NCI-H226 (cell line): ENCODE measurements around the gene CHTOP.
A peak's percentile ranks its signal among the peaks of the same experiment; 100 is the strongest.
"Not testable (repeated sequence)": the region's sequence is repeated elsewhere in the genome, so short reads cannot be mapped to it uniquely, and the experiment has no call there.

Experiments
- DNase-seq: peaks from one replicate; pipeline ENCODE4 v3.0.0-alpha.2; 2015

Gene CHTOP

DNA sequence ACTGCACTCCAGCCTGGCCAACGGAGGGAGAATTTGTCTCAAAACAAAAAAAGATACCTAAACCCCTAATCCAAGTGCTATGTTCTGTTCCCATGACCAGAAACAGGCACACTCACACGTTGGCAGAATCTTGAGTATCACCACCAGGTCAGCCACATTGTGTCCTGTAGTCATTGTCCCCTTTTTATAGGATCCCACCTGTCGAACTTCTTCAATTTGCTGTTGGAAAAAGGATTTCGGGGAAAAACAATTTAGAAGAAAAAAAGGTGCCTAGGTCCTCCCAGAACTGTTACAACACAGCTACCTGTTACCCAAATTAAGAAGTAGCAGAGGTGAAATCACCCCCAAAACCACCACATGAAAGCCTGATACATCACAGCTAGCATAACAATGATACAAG is 33.6 kb downstream of the CHTOP start:
- DNase-seq = no peak

DNA sequence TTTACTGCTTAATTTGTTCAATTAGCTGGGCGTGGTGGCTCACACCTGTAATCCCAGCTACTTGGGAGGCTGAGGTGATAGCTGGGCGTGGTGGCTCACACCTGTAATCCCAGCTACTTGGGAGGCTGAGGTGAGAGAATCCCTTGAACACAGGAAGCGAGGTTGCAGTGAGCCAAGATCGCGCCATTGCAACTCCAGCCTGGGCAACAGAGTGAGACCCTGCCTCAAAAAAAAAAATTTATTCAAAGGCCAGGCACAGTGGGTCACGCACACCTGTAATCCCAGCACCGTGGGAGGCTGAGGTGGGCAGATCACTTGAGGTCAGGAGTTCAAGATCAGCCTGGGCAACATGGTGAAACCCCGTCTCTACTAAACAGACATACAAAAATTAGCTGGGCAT is 34.8 kb downstream of the CHTOP start:
- DNase-seq = not testable (repeated sequence)

DNA sequence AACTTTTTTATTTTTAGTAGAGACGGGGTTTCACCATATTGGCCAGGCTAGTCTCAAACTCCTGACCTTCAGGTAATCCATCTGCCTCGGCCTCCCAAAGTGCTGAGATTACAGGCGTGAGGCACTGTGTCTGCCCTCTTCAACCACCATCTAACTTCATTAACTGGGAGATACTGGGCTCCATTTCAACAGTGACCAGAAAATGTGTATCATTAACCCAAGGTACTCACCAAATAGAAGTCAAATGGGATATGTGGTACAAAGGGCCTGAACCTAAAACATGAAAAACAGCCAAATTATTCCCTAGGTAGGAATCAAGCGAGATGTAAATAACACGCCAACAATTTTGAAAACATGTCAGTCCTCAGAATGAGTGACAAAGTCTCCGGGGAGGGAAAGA is 35.7 kb downstream of the CHTOP start:
- DNase-seq = no peak

DNA sequence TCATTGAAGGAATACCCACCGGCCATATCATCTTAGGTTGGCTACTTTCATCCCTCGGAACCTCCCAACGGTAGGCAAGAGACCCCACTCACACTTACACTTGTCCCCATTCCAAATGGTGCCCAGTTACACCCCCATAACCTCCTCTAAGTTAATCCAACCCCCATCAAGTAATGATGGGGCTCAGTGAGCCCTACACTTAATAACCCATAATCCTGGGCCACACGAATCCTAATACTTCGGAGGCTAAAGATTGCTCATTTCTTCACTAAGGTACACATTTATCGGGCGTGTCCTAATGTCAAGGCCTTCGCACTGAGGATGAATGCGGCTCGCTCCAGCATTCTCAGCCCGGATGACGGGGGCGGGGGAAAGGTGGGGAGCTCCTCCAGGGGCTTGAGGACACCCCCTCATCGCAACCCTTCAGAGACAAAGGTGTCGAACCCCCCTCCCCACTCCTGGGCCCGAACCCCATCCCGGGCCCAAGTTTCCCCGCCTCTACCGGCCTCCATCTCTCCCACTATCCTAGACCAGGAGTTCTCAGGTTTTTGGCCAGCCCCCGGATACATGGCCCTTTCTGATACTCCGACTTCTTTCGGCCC is 36.5 kb downstream of the CHTOP start:
- no peak for DNase-seq

DNA sequence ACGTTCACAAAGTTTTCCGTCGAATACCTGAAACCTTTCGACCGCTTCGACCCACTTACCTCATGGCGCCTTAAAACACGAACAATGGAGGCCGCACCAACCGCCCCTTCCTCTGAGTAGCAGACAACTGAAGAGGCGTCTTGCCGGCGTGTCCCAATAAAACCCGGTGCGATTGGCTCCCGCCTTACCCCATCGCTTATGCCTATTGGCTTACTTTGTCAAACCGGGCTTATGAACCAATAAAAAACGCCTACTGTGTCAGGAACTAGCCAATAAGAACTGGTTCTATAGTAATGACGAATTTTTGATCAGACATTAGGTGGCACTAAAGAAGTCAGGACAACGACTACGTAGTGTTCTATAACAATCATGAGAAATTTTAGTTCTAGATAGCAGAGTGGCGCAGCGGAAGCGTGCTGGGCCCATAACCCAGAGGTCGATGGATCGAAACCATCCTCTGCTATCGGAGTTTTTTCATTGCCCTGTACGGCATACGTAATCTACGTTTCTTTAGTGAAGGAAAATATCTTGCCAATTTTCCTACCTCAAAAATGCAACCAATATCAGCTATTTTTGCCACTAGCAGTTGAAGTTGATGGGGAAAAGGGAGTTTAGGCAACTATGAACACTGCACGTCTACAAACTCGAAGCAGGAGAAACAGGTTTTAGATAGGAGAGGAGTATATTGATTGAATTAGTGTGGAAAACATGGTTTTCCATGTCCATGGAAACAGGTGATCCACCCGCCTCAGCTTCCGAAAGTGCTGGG is 37.2 kb downstream of the CHTOP start, which contains the start of gene ILF2:
Gene ILF2 (minus strand): TSS at position 135 of the 769 bp plus-strand sequence. CDS start 71 bp downstream, at position 64.
- peak; percentile 98 for DNase-seq

DNA sequence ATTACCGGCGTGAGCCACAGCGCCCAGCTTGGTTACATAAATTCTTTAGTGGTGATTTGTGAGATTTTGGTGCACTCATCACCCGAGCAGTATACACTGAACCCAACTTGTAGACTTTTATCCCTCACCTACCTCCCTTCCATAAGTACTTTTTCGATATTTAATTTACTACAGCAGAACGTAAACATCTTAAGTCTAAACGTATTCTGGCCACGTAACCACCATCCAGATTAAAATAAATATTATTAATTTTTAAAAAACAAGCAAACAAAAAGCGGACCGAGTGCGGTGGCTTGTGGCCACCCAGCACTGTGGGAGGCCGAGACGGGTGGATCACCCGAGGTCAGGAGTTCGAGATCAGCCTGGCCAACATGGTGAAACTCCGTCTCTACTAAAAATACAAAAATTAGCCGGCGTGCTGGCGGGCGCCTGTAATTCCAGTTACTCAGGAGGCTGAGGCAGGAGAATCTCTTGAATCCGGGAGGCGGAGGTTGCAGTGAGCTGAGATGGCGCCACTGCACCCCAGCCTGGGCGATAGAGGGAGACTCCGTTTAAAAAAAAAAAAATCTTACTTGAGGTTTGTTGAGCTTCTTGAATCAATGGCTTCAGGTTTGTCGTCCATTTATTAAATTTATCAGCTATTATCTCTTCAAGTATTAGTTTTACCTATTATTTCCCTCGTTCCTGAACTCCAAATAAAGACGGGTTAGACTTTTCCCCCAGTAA is 37.9 kb downstream of the CHTOP start:
- peak; percentile 67 for DNase-seq

DNA sequence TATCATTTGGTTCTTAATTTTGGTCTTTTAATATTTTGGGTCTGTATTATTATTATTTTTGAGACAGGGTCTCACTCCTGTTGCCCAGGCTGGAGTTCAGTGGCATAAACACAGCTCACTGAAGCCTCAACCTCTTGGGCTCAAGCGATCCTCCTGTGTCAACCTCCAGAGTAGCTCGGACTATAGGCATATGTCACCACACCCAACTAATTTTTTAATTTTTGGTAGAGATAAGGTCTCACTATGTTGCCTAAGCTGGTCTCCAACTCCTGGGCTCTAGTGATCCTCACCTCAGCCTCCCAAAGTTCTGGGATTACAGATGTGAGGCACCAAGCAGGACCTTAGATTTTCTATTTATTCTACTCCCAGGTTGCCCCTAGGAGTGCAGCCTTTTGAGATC is 39.6 kb downstream of the CHTOP start:
- DNase-seq = no peak

DNA sequence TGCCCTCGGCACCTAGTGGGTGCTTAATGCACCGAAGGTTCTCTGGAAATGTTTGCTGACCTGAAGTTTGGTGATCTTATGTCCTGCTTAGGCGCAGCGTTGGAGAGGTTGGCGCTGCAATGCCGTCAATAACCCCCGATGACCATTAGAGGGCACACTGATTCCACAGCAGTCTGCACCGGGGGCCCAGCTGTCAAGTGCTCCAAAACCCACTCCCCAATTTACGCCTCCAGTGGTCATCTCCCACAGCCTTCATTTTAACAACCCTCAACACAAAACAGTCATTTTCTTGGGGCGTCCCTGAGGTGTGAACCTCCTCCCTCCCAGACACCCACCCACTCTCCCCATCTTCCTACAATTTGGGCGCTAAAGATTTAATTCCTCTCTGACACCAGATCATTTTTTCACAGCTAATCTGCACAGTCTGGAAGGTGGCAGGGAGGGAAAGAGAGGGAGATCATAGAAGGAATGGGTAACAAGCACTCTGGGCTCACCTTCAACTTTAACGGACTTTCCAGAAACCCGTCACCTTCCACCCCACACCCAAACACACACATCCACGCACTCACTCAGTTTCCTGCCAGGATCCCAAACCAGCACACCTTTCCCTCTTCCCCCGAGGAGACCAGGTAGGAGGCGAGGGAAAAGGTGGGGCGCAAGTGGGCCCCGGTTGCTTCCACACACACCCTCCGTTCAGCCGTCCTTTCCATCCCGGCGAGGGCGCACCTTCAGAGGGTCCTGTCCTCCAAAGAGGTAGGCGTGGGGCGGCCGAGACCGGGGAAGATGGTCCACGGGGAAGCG is 44.1 kb downstream of the CHTOP start:
- DNase-seq = no peak

DNA sequence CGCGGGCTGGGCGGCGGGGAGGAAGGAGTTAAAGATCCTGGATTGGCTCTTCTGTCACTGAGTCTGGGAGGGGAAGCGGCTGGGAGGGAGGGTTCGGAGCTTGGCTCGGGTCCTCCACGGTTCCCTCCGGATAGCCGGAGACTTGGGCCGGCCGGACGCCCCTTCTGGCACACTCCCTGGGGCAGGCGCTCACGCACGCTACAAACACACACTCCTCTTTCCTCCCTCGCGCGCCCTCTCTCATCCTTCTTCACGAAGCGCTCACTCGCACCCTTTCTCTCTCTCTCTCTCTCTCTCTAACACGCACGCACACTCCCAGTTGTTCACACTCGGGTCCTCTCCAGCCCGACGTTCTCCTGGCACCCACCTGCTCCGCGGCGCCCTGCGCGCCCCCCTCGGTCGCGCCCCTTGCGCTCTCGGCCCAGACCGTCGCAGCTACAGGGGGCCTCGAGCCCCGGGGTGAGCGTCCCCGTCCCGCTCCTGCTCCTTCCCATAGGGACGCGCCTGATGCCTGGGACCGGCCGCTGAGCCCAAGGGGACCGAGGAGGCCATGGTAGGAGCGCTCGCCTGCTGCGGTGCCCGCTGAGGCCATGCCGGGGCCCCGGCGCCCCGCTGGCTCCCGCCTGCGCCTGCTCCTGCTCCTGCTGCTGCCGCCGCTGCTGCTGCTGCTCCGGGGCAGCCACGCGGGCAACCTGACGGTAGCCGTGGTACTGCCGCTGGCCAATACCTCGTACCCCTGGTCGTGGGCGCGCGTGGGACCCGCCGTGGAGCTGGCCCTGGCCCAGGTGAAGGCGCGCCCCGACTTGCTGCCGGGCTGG is 44.9 kb downstream of the CHTOP start, which contains the start of gene NPR1:
Gene NPR1 (plus strand): TSS at position 170 of the 818 bp plus-strand sequence. CDS start 421 bp downstream, at position 591.
- no peak for DNase-seq

DNA sequence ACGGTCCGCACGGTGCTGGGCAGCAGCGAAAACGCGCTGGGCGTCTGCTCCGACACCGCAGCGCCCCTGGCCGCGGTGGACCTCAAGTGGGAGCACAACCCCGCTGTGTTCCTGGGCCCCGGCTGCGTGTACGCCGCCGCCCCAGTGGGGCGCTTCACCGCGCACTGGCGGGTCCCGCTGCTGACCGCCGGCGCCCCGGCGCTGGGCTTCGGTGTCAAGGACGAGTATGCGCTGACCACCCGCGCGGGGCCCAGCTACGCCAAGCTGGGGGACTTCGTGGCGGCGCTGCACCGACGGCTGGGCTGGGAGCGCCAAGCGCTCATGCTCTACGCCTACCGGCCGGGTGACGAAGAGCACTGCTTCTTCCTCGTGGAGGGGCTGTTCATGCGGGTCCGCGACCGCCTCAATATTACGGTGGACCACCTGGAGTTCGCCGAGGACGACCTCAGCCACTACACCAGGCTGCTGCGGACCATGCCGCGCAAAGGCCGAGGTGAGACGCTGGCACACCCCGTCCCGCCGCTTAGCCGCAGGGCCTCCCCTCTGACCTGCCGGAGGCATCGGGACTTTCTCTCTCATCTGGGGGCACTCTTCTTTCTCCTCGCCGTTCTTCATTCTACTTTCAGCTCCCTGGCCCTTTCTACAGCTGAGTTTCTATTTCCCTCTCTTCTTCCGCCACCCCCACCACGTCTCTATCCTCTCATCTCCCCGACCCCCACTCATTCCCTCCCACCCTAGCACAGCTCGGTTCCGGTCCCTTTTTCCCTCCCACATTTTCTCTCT is 45.7 kb downstream of the CHTOP start:
- DNase-seq = no peak

DNA sequence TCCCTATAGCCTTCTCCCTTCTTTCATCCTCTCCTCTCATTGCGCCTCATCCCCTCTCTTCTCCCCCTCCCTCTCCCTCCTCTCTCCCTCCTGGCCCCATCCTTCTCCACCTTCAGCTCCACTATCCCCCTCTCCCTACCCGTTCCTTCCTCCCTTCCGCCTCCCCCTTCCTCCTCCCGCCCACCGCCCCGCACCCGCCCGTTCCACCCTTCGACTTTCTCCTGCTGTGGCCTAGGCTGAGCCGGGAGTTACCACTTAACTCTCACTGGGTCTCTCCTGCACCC is 46.2 kb downstream of the CHTOP start:
- no peak for DNase-seq

DNA sequence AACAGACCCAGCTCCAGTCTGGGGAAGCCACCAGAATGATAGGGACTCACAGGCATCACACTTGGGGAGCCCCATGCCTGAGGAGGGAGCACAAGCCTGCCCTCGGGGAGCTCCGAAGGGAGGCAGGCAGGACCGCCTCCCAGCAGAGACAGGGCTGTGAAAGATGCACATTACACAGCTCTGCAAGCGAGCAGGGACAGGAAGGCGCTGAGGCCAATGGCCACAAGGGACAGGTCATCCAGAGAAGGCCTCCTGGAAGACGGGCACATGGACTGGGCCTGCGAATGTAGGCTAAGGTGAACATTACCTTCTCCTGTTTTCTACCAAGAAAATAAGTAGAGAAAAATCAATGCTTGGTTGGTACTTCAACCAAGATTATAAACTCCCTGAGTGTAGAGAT is 48.9 kb downstream of the CHTOP start:
- DNase-seq = no peak

DNA sequence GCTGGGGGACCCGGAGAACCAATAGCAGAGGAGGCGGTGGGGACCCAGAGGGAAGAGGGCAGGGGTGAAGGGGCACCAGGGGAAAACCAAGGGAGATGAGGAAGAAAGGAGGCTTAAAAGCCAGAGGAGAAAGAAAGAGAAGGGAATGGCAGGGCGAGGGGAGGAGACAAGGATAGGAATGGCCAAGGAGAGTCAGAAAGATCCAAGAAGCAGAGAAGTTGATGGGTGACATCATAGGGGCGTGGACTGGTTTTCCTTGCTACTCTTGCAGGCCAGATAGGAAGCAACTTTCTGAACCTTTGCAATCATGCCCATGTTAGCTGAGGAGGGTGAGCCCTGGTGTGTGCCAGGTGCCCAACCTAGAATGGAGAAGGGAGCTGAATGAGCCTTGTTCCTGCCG is 50.0 kb downstream of the CHTOP start:
- peak; percentile 77 for DNase-seq

DNA sequence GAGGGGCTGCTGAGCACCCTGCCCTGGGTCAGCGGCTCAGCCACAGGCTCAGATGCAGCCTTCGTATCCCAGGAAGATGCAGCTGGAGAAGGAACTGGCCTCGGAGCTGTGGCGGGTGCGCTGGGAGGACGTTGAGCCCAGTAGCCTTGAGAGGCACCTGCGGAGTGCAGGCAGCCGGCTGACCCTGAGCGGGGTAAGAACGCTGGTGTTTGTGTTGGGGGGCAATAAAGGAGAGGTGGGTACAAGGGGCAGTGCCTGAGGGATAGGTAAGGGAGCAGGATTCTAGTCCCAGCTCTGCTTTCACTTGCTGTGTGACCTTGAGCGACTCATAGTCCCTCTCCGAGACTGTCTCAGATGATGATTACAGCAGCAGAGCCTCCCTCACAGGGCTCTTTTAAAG is 51.0 kb downstream of the CHTOP start:
- no peak for DNase-seq

DNA sequence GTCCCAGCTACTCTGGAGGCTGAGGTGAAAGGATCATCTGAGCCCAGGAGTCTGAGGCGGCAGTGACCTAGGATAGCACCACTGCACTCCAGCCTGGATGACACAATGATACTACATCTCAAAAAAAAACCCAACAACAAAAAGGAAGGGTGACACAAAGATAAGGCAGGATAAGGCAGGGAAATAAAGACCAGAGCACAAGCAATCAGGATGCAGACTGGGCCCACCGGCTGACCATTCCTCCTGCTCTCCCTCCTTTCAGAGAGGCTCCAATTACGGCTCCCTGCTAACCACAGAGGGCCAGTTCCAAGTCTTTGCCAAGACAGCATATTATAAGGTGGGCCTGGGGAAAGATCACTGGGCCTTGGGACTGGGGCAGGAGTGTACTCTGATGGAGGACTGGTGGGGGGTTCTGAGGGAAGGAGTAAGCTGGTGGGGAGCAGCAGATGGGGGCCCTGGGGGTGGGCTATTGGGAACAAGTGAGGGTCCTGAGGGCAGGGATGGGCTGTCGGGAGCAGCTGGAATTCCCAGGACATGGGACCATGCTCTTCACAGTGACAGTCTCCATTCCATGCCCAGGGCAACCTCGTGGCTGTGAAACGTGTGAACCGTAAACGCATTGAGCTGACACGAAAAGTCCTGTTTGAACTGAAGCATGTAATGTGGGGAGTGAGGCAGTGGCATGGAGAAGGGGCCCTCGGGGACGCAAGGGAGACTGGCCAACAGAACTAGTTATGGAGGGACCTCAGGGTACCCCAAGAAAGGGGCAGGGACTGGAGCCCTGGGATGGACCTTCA is 51.9 kb downstream of the CHTOP start:
- DNase-seq = no peak

DNA sequence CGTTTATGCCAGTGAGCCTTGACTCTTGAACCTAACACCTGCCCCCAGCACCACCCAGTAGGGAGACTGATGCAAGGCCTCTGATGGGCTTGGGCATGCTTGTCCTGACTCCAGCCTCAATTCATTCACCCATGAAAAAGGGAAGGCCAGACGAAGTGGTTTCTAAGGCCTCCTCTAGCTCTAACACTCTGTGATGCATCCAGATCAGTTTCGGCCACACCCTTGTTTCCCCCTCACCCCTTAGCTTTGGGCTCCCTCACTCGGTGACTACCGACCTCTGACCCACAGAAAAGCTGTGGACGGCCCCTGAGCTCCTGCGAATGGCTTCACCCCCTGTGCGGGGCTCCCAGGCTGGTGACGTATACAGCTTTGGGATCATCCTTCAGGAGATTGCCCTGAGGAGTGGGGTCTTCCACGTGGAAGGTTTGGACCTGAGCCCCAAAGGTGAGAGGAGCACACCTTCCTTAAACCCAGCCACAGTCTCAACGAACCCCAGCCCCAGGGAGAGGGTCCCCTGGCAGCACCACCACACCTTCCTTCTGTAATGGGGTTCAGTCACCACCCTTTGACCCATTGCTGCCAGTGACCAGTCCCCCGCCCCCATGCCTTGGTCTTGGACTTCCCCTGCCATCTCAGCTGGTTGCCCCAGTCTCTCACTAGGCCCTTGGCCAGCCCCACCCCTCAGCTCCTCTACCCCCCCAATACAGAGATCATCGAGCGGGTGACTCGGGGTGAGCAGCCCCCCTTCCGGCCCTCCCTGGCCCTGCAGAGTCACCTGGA is 53.7 kb downstream of the CHTOP start:
- DNase-seq = no peak

DNA sequence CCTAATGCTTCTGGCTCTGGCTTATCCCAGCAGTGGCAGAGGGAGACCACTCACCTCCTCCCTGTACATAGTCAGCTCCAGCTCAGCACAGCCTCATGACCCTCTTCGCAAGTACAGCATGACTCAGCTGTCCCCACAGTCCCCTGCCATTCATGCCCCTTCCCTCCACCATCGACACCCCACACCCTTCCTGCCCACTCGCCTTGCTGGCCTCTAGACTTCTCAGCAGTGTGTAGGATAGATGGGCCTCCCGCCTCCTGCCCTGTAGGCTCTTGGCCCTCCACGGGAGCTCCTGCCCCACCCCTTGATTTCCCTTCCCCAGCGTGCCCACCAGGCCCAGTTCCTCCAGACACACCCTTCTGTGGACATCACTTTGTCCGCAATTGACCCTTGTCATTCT is 54.4 kb downstream of the CHTOP start:
- DNase-seq = no peak

DNA sequence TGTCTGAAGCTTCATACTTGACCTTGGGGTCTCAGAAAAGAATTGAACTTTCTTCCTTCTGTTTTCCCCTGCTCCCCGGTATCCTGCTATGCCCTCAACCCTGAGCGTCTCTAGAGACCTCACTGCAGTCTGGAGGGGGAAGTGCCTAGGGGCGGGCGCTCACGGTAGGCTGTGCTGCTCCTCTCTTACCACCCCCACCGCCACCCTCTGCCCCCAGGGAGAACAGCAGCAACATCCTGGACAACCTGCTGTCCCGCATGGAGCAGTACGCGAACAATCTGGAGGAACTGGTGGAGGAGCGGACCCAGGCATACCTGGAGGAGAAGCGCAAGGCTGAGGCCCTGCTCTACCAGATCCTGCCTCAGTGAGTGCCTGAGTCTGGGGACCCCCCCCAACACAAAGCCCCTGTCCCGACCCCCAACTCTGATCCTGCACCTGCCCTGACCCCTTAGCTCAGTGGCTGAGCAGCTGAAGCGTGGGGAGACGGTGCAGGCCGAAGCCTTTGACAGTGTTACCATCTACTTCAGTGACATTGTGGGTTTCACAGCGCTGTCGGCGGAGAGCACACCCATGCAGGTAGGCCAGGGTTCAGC is 55.0 kb downstream of the CHTOP start:
- DNase-seq = no peak

DNA sequence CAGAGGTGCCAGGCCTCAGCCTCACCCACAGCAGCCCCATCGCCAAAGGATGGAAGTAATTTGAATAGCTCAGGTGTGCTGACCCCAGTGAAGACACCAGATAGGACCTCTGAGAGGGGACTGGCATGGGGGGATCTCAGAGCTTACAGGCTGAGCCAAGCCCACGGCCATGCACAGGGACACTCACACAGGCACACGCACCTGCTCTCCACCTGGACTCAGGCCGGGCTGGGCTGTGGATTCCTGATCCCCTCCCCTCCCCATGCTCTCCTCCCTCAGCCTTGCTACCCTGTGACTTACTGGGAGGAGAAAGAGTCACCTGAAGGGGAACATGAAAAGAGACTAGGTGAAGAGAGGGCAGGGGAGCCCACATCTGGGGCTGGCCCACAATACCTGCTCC is 59.6 kb downstream of the CHTOP start:
- no peak for DNase-seq
